Ovary (tissue), 9 donors: Measurements from ENCODE around the gene C1R. TPM values are rescaled to one million over a fixed set of nuclear protein-coding genes. Genes with fewer than 3 reads are reported as not detected.

Experiments used
- DNase-seq, 5 donors: peaks; one replicate each; pipeline ENCODE4 v3.0.0-alpha.2; 2019 to 2020
- H3K27ac ChIP-seq, 2 donors: fragments of 200-600 bp; one replicate each; pipeline versions ENCODE4 v1.5.1 to v1.8.0; 2019 to 2022
- H3K27me3 ChIP-seq: fragments of 200-600 bp; one replicate; pipeline ENCODE4 v1.8.0; 2022
- H3K36me3 ChIP-seq: fragments of 200-600 bp; sonication (generic); one replicate; pipeline ENCODE4 v1.5.1; 2019
- H3K4me1 ChIP-seq: one replicate; pipeline ENCODE4 v1.8.1; 2013; ENCODE audit warnings: mild to moderate bottlenecking, moderate library complexity; ENCODE audit not compliant: insufficient read depth
- H3K4me3 ChIP-seq: fragments of 200-600 bp; sonication (generic); one replicate; pipeline ENCODE4 v1.5.1; 2017
- H3K9me3 ChIP-seq, 2 donors: fragments of 200-600 bp in 1 of 2; sonication (generic) in 1 of 2; one replicate each; pipeline versions ENCODE4 v1.5.1 to v1.8.1; 2013 to 2019; ENCODE audit warnings: mild to moderate bottlenecking in 1 of 2, moderate library complexity in 1 of 2
- CTCF ChIP-seq, 3 donors: fragments of 450-650 bp in 2 of 3; fragments of 200-600 bp in 1 of 3; IDR thresholded peaks; one replicate each; pipeline versions ENCODE4 v1.5.1 to v1.8.0; 2016 to 2022; ENCODE audit warnings: antibody characterized with exemption in 3 of 3, mild to moderate bottlenecking in 1 of 3
- EP300 ChIP-seq: sonication (generic); formaldehyde crosslinking; IDR thresholded peaks from one replicate; pipeline ENCODE4 v1.6.1; 2017; ENCODE audit warnings: antibody characterized with exemption
- POLR2A ChIP-seq: fragments of 450-650 bp; IDR thresholded peaks from one replicate; pipeline ENCODE4 v1.6.1; 2017; ENCODE audit warnings: antibody characterized with exemption, mild to moderate bottlenecking, moderate library complexity
- WGBS, 3 donors: extraction: QIAGEN DNeasy Blood & Tissue Kit in 1 of 3; methylation state at CpG; one replicate each; pipeline versions ENCODE4 v1.1.5 to v1.1.7; 2013 to 2017; 5-methylcytosine and 5-hydroxymethylcytosine counted together
- intact Hi-C, 4 donors: fragments of 100-400 bp; cut with DNase I; formaldehyde crosslinking; loops; one replicate each; pipeline versions ENCODE4 v1.11.0 to v1.15.1; 2022 to 2023
- polyA plus RNA-seq, 2 donors: library from polyadenylated mRNA; stranded (reverse); fragments of 200-250 nt in 1 of 2; fragments of 350-450 nt in 1 of 2; fragmentation: Illumina TruSeq in 1 of 2; extraction: RNeasy Lipid Tissue Mini Kit (QIAGEN cat#74804) in 1 of 2; gene quantifications; one replicate each; pipeline ENCODE4 v1.2.3, GENCODE V29; 2013 to 2014
- small RNA-seq: library from RNA; depleted of rRNA; stranded (forward); fragments of <200 nt; gene quantifications from one replicate; pipeline ENCODE3, GENCODE V24; 2016
- total RNA-seq, 7 donors: library from RNA; depleted of rRNA in 2 of 7; stranded (reverse); fragments of >200 nt in 2 of 7; fragmentation: NEBNext Ultra II Directional in 3 of 7; extraction: Animal tissue kit (Norgen Biotek cat#: 25700) in 3 of 7; gene quantifications; one replicate each; pipeline versions ENCODE4 v1.1.0 to v1.2.4, GENCODE V29; 2016 to 2023
- donor health status: DM: no; HTN: no; CAD: no; lungs with moderate emphysema.
- donor health status: DM: no; HTN: no; CAD: no.
- donor health status: Bipolar disorder and iron deficiency.
- donor health status: DM: yes; HTN: yes; CAD: no.
- donor health status: DM: no; HTN: no; CAD: no.
- donor health status: DM: yes; HTN: yes; CAD: no.

C1R gene
- total and polyA plus RNA-seq, 9 donors = 472 to 1,524 (median 796) TPM

DNA sequence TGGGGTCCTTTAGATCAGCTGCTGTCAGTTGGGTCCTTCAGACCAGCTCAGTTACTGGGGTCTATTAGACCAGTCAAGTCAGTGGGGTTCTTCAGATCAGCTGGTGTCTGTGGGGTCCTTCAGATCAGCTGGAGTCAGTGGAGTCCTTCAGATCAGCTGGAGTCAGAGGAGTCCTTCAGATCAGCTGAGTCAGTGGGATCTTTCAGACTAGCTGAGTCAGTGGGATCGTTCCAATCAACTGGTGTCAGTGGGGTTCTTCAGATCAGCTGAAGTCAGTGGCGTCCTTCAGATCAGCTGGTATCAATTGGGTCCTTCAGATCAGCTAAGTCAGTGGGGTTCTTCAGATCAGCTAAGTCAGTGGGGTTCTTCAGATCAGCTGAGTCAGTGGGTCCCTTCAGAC, 59.3 kb downstream of the C1R start:
- H3K4me3 ChIP-seq = no peak overlapping the region
- WGBS, 3 donors = 77 to 90% (median 77%) methylated on average over 2 of the region's 2 CpGs
- H3K27me3 ChIP-seq = no peaks in the 10 kb centered on the region
- intact Hi-C loops = no loop called here
- H3K9me3 ChIP-seq = no peaks in the 10 kb centered on the region
- no peak for DNase-seq
- TF ChIP-seq CTCF (IDR thresholded peaks at IDR 0.05) (no peak), POLR2A (no peak), EP300 (no peak)
- no peaks in the 10 kb centered on the region for H3K36me3 ChIP-seq
- H3K27ac ChIP-seq = no peak overlapping the region
- no peaks in the 10 kb centered on the region for H3K4me1 ChIP-seq

DNA sequence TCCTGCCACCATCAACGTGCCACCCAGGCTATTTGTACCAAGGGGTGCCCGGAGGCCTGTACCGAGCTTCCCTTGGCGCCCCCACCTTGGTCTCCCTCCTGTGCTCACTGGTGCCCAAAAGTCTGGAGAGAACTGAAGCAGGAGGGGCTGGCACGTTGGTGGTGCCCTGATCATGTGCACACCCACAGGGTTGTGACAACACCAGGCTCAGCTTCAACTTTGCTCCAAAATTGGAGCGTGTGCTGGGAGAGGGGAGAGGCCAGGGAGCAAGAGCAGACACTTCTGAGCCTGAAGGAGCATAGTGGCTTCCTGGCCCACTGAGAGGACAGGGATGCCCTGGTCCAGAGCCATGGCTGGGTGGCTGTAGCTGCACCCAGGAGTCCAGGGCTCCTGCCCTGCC, 60.9 kb downstream of the C1R start:
- Histone ChIP-seq H3K36me3 (no peaks in the 10 kb centered on the region), H3K9me3 (no peaks in the 10 kb centered on the region), H3K4me3 (no peak overlapping the region), H3K27me3 (no peaks in the 10 kb centered on the region), H3K27ac (no peak overlapping the region), H3K4me1 (no peaks in the 10 kb centered on the region)
- no peak for DNase-seq
- 79 to 90% (median 87%) methylated on average over 6 of the region's 6 CpGs for WGBS, 3 donors
- intact Hi-C loops = no loop called here
- no peak for TF ChIP-seq EP300
- no peak for TF ChIP-seq POLR2A
- TF ChIP-seq CTCF (IDR thresholded peaks at IDR 0.05) = no peak

Small RNAs within 50 kb of the gene (small RNA-seq; reads per million reads assigned to genes)
- not detected for gene AC006512.1
- gene RNU6-485P = not detected

Other genes starting within 250 kb of the C1R start
- 1 to 10 TPM in 2 of 7 donors, under 1 TPM in 5; 0.18 to 1.6 (median 0.74) TPM for gene CDCA3, start 241.2 kb downstream of the C1R start, total RNA-seq
- 1 to 10 TPM in 1 of 2 donors, under 1 TPM in 1; 0.68 to 1.6 TPM for gene CDCA3, start 241.2 kb downstream of the C1R start, polyA plus RNA-seq
- gene USP5, start 240.3 kb downstream of the C1R start, total RNA-seq = 10 to 100 TPM; 13.9 to 84.3 (median 63.0) TPM
- gene USP5, start 240.3 kb downstream of the C1R start, polyA plus RNA-seq = 10 to 100 TPM; 23.7 to 30.1 TPM
- 100 to 1,000 TPM; 136 to 443 (median 295) TPM for gene TPI1, start 224.9 kb downstream of the C1R start, total RNA-seq
- gene TPI1, start 224.9 kb downstream of the C1R start, polyA plus RNA-seq = 100 to 1,000 TPM; 267 to 594 TPM
- gene SPSB2, start 219.1 kb downstream of the C1R start, total RNA-seq = 10 to 100 TPM in 3 of 7 donors, 1 to 10 TPM in 4; 5.8 to 14.7 (median 8.5) TPM
- 1 to 10 TPM in 1 of 2 donors, under 1 TPM in 1; 0.38 to 8.1 TPM for gene SPSB2, start 219.1 kb downstream of the C1R start, polyA plus RNA-seq
- gene LRRC23, start 187.6 kb downstream of the C1R start, total RNA-seq = 10 to 100 TPM; 13.9 to 67.6 (median 16.7) TPM
- 10 to 100 TPM; 11.2 to 16.5 TPM for gene LRRC23, start 187.6 kb downstream of the C1R start, polyA plus RNA-seq
- 10 to 100 TPM in 5 of 7 donors, 1 to 10 TPM in 2; 8.3 to 22.3 (median 11.5) TPM for gene ENO2, start 177.9 kb downstream of the C1R start, total RNA-seq
- 10 to 100 TPM in 1 of 2 donors, 1 to 10 TPM in 1; 5.0 to 19.4 TPM for gene ENO2, start 177.9 kb downstream of the C1R start, polyA plus RNA-seq
- 100 to 1,000 TPM in 5 of 7 donors, 10 to 100 TPM in 2; 73.9 to 324 (median 206) TPM for gene ATN1, start 164.5 kb downstream of the C1R start, total RNA-seq
- 100 to 1,000 TPM in 1 of 2 donors, 10 to 100 TPM in 1; 41.6 to 179 TPM for gene ATN1, start 164.5 kb downstream of the C1R start, polyA plus RNA-seq
- gene RNU7-1, start 148.6 kb downstream of the C1R start, total RNA-seq = not detected
- not detected for gene RNU7-1, start 148.6 kb downstream of the C1R start, polyA plus RNA-seq
- gene C12orf57, start 148.4 kb downstream of the C1R start, total RNA-seq = 1,000 to 10,000 TPM in 1 of 7 donors, 100 to 1,000 TPM in 6; 457 to 1,838 (median 633) TPM
- gene C12orf57, start 148.4 kb downstream of the C1R start, polyA plus RNA-seq = 1,000 to 10,000 TPM in 1 of 2 donors, 10 to 100 TPM in 1; 40.3 to 1,266 TPM
- 10 to 100 TPM in 3 of 7 donors, 1 to 10 TPM in 4; 4.6 to 19.8 (median 9.8) TPM for gene PTPN6, start 141.1 kb downstream of the C1R start, total RNA-seq
- gene PTPN6, start 141.1 kb downstream of the C1R start, polyA plus RNA-seq = 10 to 100 TPM in 1 of 2 donors, 1 to 10 TPM in 1; 6.9 to 25.3 TPM
- gene PHB2, start 121.8 kb downstream of the C1R start, total RNA-seq = 100 to 1,000 TPM; 220 to 324 (median 269) TPM
- gene PHB2, start 121.8 kb downstream of the C1R start, polyA plus RNA-seq = 100 to 1,000 TPM; 129 to 285 TPM
- gene EMG1, start 121.5 kb downstream of the C1R start, total RNA-seq = 10 to 100 TPM; 25.6 to 54.7 (median 41.0) TPM
- gene EMG1, start 121.5 kb downstream of the C1R start, polyA plus RNA-seq = 10 to 100 TPM; 21.5 to 39.5 TPM
- 10 to 100 TPM; 15.5 to 51.2 (median 39.5) TPM for gene LPCAT3, start 74.0 kb downstream of the C1R start, total RNA-seq
- gene LPCAT3, start 74.0 kb downstream of the C1R start, polyA plus RNA-seq = 10 to 100 TPM; 22.5 to 44.0 TPM
- gene C1S, start 31.7 kb downstream of the C1R start, total RNA-seq = 1,000 to 10,000 TPM in 3 of 7 donors, 100 to 1,000 TPM in 4; 499 to 1,495 (median 773) TPM
- 1,000 to 10,000 TPM in 1 of 2 donors, 100 to 1,000 TPM in 1; 952 to 1,168 TPM for gene C1S, start 31.7 kb downstream of the C1R start, polyA plus RNA-seq
- 100 to 1,000 TPM in 4 of 7 donors, 10 to 100 TPM in 3; 48.4 to 160 (median 116) TPM for gene C1RL, start 16.8 kb upstream of the C1R start, total RNA-seq
- 10 to 100 TPM; 73.1 to 88.7 TPM for gene C1RL, start 16.8 kb upstream of the C1R start, polyA plus RNA-seq
- 10 to 100 TPM in 1 of 7 donors, 1 to 10 TPM in 6; 1.2 to 17.3 (median 3.5) TPM for gene RBP5, start 36.4 kb upstream of the C1R start, total RNA-seq
- gene RBP5, start 36.4 kb upstream of the C1R start, polyA plus RNA-seq = 1 to 10 TPM; 6.1 to 6.4 TPM
- 100 to 1,000 TPM in 2 of 7 donors, 10 to 100 TPM in 5; 45.4 to 142 (median 68.2) TPM for gene CLSTN3, start 37.9 kb upstream of the C1R start, total RNA-seq
- gene CLSTN3, start 37.9 kb upstream of the C1R start, polyA plus RNA-seq = 10 to 100 TPM; 28.9 to 59.2 TPM
- 10 to 100 TPM; 23.0 to 71.4 (median 59.8) TPM for gene PEX5, start 97.2 kb upstream of the C1R start, total RNA-seq
- 10 to 100 TPM; 28.8 to 35.6 TPM for gene PEX5, start 97.2 kb upstream of the C1R start, polyA plus RNA-seq
- gene ACSM4, start 211.6 kb upstream of the C1R start, total RNA-seq = not detected
- gene ACSM4, start 211.6 kb upstream of the C1R start, polyA plus RNA-seq = not detected